NCI-H1417 treated with DMSO at 0.1 percent for 48 hours (cell line): ENCODE data around the gene TMEM168.

Experiments
- DNase-seq: peaks from one replicate; lab custom pipeline; 2025; lab: John Stamatoyannopoulos, UW

Gene TMEM168

DNA sequence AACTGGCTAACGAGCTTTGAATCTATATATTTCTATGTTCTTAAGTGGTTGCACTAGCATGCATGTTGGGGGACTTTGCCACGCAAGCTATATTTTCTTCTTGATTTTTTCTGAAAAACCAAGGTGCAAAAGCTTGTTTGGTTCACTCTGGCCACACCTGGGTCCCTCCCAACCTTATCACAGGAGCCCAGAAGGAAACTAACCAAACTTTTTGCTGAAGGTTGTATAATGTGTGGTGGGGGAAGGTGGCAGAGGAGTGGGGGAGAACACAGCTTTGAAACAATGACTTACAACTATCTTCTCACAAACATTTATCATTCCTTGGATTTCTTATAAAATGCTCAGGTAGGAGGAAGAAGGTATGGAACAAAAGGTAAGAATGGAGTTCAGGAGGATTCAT, 75.3 kb downstream of the TMEM168 start:
- no peak for DNase-seq
